Stimulated activated CD4-positive, alpha-beta T cell treated with anti-CD3 and anti-CD28 coated beads, Interleukin-15, amount 100 ng/mL, for 24 hours (primary cell): ENCODE measurements around the gene VDR.
"Not testable (repeated sequence)": the region's sequence is repeated elsewhere in the genome, so short reads cannot be mapped to it uniquely, and the experiment has no call there.

Experiments
- DNase-seq: peaks from one replicate; pipeline ENCODE4 v3.0.0-alpha.2; 2020

VDR gene

GRCh38 chr12:47824198-47824597 lies 80.6 kb downstream of the VDR start:
- no peak for DNase-seq

- DNase-seq, result no peak
Observed at GRCh38 chr12:47823422-47824086, 81.2 kb downstream of the VDR start.

GRCh38 chr12:47822863-47823262 lies 81.9 kb downstream of the VDR start:
- DNase-seq, result no peak

DNA sequence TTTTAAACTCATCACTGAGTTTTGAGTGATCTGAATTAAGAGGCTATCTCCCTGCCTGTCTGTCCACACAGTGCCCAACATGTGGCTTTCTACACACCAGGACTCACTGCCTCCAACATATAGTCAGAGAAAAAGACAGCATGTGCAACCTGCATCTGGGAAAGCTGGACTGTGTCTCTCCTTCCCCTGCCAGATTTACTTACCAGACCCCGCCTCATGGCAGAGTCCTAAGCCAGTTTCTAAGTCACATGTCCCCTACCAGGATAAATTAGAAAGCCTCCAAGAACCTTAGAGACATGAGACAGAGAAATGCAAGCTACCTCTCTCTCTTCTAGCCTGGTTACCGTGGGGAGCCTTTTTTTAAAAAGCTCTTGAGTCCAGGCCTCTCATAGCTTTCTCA lies 82.4 kb downstream of the VDR start:
- DNase-seq, result no peak

GRCh38 chr12:47821346-47821706 lies 83.5 kb downstream of the VDR start:
- DNase-seq, result no peak

GRCh38 chr12:47820631-47821345 lies 84.0 kb downstream of the VDR start:
- DNase-seq, result no peak

GRCh38 chr12:47819896-47820630 lies 84.7 kb downstream of the VDR start, which contains the start of gene HDAC7:
Gene HDAC7, minus strand, starts transcription at chr12:47819903. Its CDS starts 118 bp downstream, at chr12:47819785.
- peak; percentile 87 for DNase-seq

GRCh38 chr12:47819138-47819895 lies 85.5 kb downstream of the VDR start:
- peak; percentile 77 for DNase-seq

GRCh38 chr12:47818467-47819137 lies 86.2 kb downstream of the VDR start:
- peak; percentile 66 for DNase-seq

DNA sequence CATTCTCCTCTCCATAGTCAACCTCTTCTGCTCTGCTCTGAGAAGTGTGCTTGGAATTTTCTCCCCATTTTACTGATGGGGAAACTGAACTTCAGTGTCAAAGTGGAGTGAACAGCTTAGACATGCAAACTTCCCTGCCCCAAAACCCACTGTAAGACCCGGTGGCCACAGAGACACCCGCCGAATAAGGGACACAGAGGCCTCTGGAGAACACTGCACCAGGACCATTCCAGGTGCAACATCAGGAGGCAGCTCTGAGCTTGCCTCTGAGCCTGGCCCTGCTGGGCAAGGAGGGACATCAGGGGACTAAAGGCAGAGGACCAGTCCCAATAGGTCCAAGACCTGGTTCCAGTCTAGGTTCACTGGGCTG lies 86.8 kb downstream of the VDR start:
- DNase-seq, result no peak

DNA sequence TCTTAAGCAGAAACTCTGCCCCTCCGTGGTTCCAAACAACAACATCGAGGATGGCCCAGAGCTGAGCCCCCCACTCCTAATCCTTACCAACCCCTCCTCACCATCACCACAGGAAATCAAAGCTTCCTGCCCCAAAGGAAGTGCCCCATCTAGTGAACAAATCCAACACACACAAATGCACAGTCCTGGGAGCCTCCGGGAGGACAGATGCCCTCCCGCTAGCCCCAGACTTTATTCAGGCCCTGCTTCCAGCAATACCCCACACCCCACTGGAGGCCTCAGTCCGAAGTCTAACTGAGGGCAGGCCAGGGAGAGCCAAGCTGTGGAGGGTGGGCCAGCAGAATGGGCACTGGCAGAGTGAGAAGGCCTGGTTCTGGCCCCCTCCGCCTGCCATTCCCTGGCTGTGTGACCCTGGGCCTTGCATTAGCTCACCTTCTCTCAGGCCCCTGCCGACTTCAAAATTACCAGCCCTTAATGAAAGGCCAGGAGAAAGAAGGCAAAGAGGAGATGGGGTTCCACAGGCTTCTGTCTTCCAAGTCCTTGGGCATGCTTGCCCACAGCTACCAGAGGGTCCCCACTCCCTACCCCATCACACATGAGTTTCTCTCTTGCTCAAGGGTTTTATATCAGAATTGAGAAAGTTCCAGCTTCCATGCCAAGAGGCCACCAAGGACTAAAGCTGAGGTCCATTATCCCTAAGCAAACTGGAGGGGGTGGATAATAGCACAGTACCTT lies 87.4 kb downstream of the VDR start:
- no peak for DNase-seq

DNA sequence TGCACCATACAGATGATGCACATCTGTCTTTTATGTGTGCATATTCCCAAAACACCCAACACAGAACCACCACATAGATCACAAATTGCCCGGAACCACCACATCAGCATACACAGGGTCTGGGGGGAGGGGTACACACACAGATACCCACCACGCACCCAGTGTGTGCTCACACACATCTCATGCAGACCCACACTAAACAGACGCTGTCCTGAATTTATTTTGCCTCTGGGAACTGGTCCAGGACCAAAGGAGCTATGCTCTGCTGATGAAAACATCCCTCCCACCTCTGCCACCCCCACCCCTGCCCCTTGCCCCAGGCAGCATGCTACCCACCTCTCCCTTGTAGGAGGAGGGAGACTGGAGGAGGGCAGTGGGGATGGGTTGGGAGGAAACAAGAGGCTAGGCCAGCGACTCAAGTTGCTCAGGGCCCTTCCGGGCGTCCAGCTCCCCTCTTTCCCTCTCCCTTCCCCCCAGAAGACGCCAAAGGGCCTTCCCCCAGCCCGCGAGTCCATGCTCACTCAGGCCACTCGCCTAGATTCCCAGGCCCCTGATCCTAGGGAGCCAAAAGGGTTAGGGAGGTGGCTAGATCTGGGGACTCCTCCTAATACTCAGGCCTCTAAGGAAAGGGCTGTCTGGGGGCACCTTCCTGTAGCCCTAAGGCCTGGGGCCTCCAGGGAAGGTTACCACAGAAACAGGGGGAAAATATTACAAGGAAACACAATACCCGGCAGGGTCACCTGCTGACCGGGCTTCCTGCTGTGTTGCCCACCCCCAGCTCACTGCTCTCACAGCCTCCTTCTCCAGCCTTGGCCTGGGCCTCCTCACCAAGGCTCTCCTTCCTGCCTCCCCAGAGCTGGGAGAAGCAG lies 88.2 kb downstream of the VDR start:
- peak; percentile 39 for DNase-seq

DNA sequence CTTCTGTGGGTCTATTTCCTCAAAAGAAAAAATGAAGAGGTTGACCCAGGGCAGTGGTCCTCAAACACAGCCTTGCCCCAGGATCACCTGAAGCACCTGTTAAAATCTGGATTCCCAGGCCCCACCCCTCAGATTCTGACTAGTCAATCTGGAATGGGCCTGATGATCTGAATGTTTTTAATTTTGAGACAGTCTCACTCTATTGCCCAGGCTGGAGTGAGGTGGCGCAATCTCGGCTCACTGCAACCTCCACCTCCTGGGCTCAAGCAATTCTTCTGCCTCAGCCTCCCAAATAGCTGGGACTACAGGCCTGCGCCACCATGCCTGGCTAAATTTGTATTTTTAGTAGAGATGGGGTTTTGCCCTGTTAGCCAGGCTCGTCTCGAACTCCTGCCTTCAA lies 89.3 kb downstream of the VDR start:
- not testable (repeated sequence) for DNase-seq

GRCh38 chr12:47814539-47815170 lies 90.1 kb downstream of the VDR start:
- DNase-seq, result peak; percentile 42

DNA sequence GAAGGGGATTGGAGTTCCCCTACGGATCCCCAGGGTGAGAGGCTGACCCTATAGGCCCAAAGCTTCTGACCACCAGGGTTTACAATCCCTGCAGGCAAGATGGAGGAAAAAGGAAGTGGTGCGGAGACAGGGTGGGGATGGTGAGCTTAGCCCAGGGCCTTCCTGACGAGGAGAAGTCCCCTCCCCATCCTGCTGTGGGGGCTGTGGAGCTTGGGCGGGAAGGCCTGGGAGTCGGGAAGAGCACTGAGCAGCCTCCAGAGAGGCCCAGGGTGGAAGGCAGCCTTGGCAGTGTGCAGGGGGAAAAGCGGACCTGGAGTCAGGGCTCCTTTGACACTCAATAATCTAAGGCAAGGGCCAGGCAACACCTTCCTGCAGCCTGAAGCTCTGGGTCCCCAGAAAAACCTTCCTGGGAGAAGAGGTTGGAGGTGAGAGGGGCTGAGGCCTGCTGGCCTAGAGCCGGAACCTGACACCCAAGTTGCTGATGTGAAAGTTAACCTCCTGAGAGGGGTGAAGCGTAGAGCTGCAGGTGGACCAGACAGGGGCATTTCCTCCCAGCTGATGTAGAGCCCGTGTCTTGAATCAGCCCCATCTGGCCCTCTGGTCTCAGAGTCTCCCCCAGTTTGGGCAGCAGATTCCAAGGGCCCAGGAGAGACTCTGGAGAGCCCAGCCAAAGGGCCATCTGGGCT lies 91.1 kb downstream of the VDR start:
- DNase-seq, result peak; percentile 38

DNA sequence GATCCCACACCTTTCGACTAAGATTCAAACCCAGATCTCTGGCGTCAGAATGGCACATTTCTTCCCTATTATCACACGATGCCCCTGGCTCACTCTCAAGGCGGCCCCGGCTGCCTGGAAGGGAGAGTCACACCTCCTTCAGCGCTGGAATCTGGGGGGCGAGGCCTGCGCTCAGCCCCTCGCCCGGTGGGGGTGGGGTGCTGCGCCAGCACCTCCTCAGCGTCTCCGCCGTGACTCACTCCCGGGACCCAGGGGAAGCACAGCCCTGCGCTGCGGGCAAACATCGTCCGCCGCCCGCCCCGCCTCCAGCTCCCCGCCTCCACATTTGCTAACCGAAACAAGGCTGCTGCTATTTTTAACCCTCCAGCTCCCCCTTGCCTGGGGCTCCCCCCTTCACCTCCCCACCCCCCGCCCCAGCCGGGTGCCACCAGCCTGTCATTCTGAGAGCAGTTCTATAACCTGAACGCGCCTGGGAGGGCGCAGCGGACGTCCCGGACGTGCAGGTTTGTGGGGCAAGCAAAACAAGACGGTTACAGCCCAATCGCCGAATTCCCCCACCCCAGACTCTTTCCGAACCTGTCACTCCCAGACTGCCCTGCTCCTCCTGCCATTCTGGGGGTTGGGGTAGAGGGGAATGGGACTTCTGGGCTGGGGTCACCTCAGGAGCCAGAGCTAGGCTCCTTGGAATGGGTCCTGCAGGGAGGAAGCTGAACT lies 91.8 kb downstream of the VDR start:
- DNase-seq, result peak; percentile 97

DNA sequence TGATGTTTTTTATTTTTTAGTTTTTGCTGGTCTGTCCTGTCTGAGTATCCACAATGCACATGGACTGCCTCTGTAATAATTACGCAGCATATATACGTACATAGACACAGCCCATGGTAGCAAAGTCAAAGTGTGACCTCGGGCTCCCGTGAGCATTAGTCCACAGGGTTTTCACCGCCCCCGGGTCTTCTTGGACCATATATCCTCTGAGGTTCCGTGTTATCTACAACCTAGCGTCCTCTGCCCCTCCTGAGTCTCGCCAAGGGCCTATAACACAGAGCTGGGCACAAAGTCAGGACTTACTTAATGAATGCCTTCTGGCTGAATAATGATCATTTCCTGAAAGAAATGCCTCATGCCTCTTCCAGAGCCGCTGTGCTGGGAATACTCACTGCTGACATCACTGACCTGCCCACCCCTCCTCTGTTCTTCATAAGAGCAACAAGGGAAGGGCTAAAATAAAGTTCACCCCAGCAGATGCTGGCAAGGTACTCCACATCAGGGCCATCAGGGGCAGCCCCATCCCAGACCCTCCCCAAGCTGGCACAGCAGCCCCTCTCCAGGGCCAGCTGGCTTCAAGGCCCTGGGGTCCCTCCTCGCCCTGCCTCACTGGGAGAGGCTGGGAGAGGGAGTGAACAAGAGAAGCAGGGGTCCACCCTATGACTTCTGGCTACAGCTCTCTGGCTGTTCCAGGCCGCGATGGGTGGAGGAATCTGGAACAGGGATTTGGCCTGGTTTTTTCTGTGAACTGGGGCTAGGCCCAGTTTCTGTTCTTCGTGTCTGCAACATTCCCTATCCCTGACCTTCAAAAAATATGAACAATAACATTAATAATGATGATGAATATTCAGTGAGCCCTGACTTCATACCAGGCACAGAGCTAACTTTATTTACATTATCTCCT lies 93.0 kb downstream of the VDR start:
- DNase-seq, result peak; percentile 34

DNA sequence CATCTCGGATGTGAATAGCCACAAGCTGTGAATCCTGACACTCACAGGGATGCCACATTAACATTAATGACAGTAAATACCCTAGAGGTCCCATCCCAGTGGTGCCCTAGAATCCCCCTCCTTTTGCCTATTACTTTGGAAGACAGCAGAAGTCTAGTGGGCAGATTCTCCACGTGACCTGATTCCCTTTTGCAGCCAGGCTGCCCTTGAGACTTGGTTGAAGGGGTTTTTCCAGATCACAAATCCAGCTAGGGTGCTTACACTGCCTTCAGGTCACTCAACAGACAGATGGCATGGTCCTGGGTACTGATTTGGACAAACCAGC lies 93.8 kb downstream of the VDR start:
- no peak for DNase-seq
